Effector CD4-positive, alpha-beta T cell (primary cell): ENCODE results near the gene SLC8A2.

Experiments
- DNase-seq: peaks from one replicate; pipeline ENCODE4 v3.0.0-alpha.2; 2020

SLC8A2 gene

GRCh38 chr19:47503826-47504150 is 32.1 kb upstream of the SLC8A2 start:
- DNase-seq: no peak

- DNase-seq: no peak
Measured at GRCh38 chr19:47503130-47503825, 31.6 kb upstream of the SLC8A2 start.

GRCh38 chr19:47499863-47500830 is 28.5 kb upstream of the SLC8A2 start:
- no peak for DNase-seq

GRCh38 chr19:47499371-47499770 is 27.7 kb upstream of the SLC8A2 start:
- no peak for DNase-seq

DNA sequence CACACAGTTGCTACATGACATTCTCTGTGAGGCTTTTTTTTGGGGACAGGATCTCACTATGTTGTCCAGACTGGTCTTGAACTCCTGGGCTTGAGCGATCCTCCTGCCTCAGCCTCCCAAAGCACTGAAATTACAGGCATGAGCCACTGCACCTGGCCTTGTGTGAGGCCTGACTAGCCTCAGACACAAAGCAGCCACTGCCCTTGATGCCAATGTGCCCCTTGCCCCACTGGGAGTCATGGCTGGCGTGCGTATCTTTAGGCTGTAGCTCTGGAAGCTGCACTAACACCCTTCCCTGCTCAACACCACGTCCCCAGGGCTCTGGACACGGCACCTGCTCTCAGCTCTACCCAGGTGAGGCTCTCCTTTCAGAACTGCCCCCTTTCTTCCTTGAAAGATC is 26.9 kb upstream of the SLC8A2 start:
- no peak for DNase-seq

- no peak for DNase-seq
Measured at GRCh38 chr19:47497821-47498520, 26.3 kb upstream of the SLC8A2 start.

DNA sequence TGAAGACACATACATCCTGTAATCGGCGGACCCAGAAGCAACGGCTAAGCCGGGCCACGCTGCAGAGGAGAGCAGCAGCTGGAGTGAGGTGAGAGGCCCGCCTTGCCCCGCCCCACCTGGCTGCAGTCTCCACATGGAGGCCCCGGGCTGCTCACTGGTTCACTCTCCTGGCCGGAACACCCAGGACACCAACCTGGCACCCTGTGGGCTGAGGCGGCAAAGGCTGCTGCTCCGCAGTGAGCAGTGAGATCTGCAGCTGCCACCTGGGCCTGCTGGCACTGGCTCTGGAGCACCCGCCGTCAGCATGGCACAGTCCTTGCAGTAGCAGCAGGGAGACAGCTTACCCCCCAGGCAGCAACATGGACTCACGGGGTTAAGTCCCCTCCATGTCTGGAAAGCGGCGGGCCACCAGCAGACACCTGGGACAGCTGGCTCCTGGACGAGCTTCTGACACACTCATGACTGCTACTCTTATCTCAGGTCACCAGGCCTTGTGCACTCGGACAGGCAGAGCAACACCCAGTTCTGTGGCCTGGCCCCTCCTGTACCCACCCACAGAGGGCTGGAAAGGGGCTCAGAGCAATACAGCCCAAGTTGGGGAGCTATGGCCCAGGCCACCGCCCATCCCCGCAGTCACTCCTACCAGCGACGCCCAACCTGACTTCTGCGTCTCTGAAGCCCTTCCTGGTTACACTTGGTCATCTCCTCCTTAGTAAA is 25.5 kb upstream of the SLC8A2 start:
- DNase-seq: no peak

GRCh38 chr19:47495478-47496372 is 24.0 kb upstream of the SLC8A2 start:
- DNase-seq: no peak

- DNase-seq: no peak
Measured at GRCh38 chr19:47494729-47495128, 23.0 kb upstream of the SLC8A2 start.

GRCh38 chr19:47494211-47494547 is 22.5 kb upstream of the SLC8A2 start:
- no peak for DNase-seq

GRCh38 chr19:47493378-47494210 is 21.9 kb upstream of the SLC8A2 start:
- no peak for DNase-seq

DNA sequence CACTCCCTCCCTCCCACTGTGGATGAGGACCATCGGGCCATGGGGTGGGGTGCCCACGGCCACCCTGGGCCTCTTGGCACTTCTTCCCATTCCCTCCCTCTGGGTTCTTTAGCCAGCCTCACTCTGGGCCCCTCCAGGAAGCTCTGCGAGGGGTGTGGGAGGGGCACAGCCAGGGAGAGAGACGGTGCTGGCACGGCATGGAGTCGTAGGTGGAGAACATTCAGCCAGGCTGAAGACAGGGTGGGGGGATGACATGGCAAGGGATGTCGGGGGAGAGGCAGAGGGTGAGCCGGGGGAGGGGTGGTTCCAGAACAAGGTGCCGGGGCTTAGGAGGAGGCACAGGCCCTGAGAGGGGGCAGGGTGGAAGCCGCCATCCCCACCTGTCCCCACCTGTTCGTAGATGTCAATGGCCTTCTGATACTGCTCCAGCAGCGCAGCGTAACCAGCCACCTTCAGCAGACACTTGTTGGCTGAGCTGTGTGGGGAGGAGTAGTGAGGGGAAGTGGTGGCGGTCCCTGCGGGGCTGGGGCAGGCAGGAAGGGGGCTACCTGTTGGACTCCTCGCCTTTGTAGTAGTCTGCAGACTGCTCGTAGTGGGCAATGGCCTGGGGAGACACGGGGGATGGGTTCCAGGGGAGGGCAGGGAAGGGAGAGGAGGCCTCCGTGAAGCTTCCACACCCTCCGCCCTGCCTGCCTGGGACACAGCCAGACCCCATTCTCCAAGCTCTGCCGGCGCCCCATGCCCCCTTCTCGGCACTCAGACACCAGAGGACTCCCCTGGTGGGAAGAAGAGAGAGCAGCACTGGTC is 21.1 kb upstream of the SLC8A2 start:
- no peak for DNase-seq

DNA sequence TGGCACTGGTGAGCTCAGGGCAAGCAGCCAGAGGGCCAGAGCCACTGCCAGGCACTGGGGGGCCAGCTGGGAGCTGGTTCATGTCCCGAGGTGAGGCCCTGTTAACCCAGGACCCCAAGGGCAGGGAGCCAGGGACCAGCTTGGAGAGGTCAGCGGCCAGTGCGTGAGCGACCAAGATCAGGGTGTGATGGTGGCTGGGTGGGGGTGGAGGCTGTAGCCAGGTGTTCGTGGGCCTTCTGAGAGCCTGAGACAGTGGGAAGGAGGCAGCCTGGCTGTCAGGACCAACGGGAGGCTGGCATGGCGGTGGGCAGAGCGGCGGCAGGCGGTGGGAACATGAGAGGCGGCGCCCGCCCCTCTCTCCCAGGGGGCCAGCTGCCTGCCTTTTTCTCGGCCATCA is 20.4 kb upstream of the SLC8A2 start:
- no peak for DNase-seq

DNA sequence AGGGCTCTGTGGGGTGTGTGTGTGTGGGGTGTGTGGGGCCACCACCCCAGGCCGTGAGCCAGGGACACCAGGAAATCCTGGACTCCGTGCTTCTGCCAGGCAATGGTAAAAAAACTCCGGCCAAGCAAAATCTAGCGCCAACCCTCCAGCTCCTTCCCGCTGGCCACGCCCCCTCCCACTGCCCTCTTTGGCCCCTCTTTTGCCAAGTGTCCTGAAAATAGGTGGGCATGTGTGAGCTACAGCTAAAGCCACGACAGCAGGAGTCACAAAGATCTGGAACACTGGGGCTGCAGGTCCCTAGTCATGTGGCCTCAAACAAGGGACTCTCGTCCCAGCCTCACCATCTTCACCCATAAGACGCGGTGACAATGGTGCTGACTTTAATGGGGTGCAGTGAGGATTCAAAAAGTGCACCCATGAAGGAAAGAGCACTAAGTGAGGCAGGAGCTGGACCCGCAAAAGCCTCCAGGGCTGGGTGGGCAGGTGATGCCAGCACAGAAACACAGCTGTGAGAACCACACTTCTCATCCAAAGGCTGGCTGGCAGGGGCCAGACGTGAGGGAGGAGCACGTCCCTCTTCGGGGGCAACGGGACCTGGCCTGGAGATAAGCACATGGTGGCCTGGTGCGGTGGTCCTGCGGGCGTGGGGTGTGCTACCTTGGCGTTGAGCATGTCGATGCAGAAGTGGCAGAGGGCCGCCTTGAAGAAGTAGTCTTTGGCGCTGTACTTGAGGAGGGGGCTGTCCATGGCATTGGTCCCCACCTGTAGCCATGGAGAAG is 19.9 kb upstream of the SLC8A2 start:
- DNase-seq: no peak

DNA sequence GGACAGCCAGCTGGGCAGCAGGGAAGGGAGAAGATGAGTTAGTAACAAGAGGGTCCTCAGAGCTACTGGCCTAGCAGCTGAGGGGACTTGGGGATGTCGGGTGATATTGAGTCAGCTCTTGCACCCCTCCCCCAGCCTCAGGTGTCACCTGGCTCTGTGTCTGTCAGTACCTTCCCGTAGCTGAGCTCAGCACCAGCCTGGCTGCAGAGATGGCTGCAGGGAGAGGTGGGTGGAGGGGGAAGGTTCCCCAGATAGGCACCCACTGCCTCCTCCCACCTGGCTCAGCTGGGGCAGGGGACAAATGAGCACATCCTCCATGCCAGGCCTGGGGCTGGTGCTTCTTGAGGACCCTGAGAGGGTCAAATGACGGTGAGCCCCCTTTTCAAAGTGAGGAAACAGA is 19.2 kb upstream of the SLC8A2 start:
- DNase-seq: no peak

GRCh38 chr19:47490031-47490430 is 18.3 kb upstream of the SLC8A2 start:
- DNase-seq: no peak

DNA sequence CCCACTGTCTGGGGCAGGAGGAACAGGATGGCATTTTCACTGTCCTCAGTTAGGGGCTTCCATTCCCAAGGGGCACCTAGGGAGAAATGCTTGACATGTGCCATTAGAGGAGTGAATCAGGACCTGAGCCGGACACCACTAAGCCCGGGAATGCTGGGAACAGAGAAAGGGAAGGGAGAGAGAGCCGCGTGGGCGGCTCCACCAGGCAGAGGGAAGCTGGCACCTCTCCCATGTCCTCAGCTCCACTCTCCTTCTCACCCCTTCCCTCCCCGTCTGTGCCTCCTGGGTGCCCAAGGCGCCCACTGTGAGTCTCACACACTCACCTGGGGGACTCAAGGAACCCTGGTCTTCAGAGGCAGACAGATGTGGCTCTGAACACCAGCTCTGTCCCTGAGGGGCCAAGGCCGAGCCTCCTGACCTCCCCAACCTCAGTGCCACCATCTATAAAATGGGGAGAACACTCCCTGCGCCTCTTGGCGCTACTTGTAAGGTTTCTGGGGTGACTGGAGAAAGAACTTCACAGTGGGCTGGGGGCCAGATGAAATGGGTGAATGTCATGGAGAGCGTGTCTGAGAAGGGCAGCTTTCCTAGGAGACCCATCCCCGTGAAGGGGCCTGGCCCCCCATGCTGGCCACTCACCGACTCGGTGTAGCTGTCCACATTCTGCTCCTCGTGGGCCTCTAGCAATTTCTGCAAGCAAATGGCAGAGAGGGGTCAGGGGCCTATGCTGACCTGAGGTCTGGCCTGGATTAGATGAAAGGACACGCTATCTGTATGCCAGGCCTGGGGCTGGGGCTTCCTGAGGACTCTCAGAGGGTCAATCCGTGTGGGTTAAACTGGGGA is 17.6 kb upstream of the SLC8A2 start:
- no peak for DNase-seq
